WTC11 (cell line): ENCODE data around the gene RBP3.

Experiments
- FOXK1 ChIP-seq: sonication (generic); formaldehyde crosslinking; IDR thresholded peaks from 2 replicates; pipeline ENCODE4 v1.8.0; 2022; ENCODE audit warnings: mild to moderate bottlenecking, moderate library complexity, missing genetic modification reagents
- JUN ChIP-seq: sonication (generic); formaldehyde crosslinking; IDR thresholded peaks from 2 replicates; pipeline ENCODE4 v1.8.0; 2023; ENCODE audit warnings: mild to moderate bottlenecking, missing genetic modification reagents
- MXD4 ChIP-seq: fragments of 250-450 bp; sonication (Bioruptor Pico); IDR thresholded peaks from 2 replicates; pipeline ENCODE4 v1.8.0; 2021; ENCODE audit warnings: mild to moderate bottlenecking, moderate library complexity, borderline replicate concordance
- TF ChIP-seq, protein P1 (sequence below): fragments of 200-600 bp; IDR thresholded peaks from 2 replicates; pipeline ENCODE4 v1.8.0; 2022; ENCODE audit warnings: antibody characterized with exemption
- TF ChIP-seq, protein P2 (sequence below): sonication (generic); formaldehyde crosslinking; IDR thresholded peaks from 2 replicates; pipeline ENCODE4 v1.8.0; 2022; ENCODE audit warnings: mild to moderate bottlenecking, missing genetic modification reagents
- TF ChIP-seq, protein P3 (sequence below): sonication (generic); formaldehyde crosslinking; IDR thresholded peaks from 2 replicates; pipeline ENCODE4 v1.8.1; 2023; ENCODE audit warnings: mild to moderate bottlenecking, missing genetic modification reagents, moderate library complexity
- TF ChIP-seq, protein P4 (sequence below): sonication (generic); formaldehyde crosslinking; IDR thresholded peaks from 2 replicates; pipeline ENCODE4 v1.8.0; 2022; ENCODE audit warnings: mild to moderate bottlenecking, missing genetic modification reagents
- TF ChIP-seq, protein P5 (sequence below): sonication (generic); formaldehyde crosslinking; IDR thresholded peaks from 2 replicates; pipeline ENCODE4 v1.8.0; 2022; ENCODE audit warnings: mild to moderate bottlenecking, missing genetic modification reagents
- TF ChIP-seq, protein P6 (sequence below): fragments of 250-450 bp; sonication (Bioruptor Pico); IDR thresholded peaks from 2 replicates; pipeline ENCODE4 v1.9.0; 2021; ENCODE audit warnings: mild to moderate bottlenecking

DNA sequence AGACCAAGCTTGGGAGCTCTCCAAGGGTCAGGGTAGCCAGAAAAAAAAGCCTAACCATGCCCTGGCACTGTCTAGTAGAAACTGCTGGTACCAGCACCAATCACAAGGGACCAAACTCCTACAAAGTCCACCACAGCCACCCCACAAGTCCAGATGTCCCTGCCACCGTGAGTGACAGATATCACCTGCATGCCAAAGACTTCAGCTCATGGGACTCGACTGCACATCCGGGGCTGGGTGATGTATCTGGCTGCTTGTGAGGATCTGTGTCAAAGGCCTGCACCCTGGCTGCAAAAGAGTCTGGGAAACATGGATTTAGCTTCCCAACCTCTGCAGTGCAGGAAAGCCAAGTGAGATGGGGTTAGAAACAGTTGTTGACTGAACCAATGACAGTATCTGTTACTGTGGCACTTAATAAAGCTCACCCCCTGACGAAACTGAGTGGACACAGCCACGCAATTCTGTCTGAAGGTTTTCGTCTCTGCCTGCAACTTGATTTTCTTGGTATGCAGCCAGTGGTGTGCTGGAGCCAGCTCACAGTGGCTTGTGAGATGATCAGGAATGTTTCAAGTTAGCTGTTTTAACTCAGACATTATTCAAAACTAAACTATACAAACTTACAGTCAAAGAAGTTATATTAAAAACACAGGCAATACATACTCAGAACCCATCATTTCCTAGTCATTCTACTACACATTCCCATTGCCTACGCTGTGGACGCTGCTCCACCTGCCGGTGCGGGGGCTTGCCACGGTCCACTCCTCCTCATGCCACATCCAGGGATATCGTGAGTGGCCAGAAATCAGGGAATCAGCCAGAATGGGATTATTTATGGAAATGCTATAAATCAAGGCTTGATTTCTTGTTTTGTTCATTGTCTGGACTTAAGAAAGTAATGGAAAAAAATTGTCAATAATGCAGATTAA lies 26.7 kb downstream of the RBP3 start:
- TF ChIP-seq JUN (CRISPR knock-in tag) (no peak), FOXK1 (CRISPR knock-in tag) (no peak), MXD4 (CRISPR knock-in tag) (no peak)
- TF ChIP-seq, protein P1, sequence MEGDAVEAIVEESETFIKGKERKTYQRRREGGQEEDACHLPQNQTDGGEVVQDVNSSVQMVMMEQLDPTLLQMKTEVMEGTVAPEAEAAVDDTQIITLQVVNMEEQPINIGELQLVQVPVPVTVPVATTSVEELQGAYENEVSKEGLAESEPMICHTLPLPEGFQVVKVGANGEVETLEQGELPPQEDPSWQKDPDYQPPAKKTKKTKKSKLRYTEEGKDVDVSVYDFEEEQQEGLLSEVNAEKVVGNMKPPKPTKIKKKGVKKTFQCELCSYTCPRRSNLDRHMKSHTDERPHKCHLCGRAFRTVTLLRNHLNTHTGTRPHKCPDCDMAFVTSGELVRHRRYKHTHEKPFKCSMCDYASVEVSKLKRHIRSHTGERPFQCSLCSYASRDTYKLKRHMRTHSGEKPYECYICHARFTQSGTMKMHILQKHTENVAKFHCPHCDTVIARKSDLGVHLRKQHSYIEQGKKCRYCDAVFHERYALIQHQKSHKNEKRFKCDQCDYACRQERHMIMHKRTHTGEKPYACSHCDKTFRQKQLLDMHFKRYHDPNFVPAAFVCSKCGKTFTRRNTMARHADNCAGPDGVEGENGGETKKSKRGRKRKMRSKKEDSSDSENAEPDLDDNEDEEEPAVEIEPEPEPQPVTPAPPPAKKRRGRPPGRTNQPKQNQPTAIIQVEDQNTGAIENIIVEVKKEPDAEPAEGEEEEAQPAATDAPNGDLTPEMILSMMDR, result no peak
- TF ChIP-seq, protein P2, sequence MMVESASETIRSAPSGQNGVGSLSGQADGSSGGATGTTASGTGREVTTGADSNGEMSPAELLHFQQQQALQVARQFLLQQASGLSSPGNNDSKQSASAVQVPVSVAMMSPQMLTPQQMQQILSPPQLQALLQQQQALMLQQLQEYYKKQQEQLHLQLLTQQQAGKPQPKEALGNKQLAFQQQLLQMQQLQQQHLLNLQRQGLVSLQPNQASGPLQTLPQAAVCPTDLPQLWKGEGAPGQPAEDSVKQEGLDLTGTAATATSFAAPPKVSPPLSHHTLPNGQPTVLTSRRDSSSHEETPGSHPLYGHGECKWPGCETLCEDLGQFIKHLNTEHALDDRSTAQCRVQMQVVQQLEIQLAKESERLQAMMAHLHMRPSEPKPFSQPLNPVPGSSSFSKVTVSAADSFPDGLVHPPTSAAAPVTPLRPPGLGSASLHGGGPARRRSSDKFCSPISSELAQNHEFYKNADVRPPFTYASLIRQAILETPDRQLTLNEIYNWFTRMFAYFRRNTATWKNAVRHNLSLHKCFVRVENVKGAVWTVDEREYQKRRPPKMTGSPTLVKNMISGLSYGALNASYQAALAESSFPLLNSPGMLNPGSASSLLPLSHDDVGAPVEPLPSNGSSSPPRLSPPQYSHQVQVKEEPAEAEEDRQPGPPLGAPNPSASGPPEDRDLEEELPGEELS (CRISPR knock-in tag), result no peak
- TF ChIP-seq, protein P3, sequence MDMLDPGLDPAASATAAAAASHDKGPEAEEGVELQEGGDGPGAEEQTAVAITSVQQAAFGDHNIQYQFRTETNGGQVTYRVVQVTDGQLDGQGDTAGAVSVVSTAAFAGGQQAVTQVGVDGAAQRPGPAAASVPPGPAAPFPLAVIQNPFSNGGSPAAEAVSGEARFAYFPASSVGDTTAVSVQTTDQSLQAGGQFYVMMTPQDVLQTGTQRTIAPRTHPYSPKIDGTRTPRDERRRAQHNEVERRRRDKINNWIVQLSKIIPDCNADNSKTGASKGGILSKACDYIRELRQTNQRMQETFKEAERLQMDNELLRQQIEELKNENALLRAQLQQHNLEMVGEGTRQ (CRISPR knock-in tag), result no peak
- TF ChIP-seq, protein P4, sequence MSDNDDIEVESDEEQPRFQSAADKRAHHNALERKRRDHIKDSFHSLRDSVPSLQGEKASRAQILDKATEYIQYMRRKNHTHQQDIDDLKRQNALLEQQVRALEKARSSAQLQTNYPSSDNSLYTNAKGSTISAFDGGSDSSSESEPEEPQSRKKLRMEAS (CRISPR knock-in tag), result no peak
- TF ChIP-seq, protein P5, sequence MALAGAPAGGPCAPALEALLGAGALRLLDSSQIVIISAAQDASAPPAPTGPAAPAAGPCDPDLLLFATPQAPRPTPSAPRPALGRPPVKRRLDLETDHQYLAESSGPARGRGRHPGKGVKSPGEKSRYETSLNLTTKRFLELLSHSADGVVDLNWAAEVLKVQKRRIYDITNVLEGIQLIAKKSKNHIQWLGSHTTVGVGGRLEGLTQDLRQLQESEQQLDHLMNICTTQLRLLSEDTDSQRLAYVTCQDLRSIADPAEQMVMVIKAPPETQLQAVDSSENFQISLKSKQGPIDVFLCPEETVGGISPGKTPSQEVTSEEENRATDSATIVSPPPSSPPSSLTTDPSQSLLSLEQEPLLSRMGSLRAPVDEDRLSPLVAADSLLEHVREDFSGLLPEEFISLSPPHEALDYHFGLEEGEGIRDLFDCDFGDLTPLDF (CRISPR knock-in tag), result no peak
- TF ChIP-seq, protein P6, sequence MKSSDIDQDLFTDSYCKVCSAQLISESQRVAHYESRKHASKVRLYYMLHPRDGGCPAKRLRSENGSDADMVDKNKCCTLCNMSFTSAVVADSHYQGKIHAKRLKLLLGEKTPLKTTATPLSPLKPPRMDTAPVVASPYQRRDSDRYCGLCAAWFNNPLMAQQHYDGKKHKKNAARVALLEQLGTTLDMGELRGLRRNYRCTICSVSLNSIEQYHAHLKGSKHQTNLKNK, result no peak
